GM12878 (cell line): ENCODE results near the gene NELFB. TPM values are rescaled to one million over a fixed set of nuclear protein-coding genes. Genes with fewer than 3 reads are reported as not detected.
A peak's percentile ranks its signal among the peaks of the same experiment; 100 is the strongest.

Experiments
- ATAC-seq: fragments of 200-7000 bp; cut with Tn5 transposase; 3 replicates; pipeline ENCODE4 v1.9.1; 2020; ENCODE audit warnings: mild to moderate bottlenecking, moderate library complexity
- BruUV-seq: library from RNA; stranded (reverse); fragments of 400-500 nt; replicated peaks from 2 replicates; lab custom pipeline; 2021; lab: Mats Ljungman, UMichigan
- CTCF ChIA-PET: fragments of 300-600 bp; sonication (Branson Sonifier 250); formaldehyde crosslinking; extraction: SDS; loops from one replicate; lab custom pipeline; 2021; ENCODE audit warnings: inconsistent platforms; lab: Yijun Ruan, JAX
- POLR2A ChIA-PET: fragments of 350-600 bp; formaldehyde crosslinking; extraction: SDS; loops from one replicate; lab custom pipeline; 2021; ENCODE audit warnings: inconsistent platforms; lab: Charles Lee
- RAD21 ChIA-PET: fragments of 300-600 bp; sonication (Branson Sonifier 250); formaldehyde crosslinking; loops from one replicate; lab custom pipeline; 2023; ENCODE audit warnings: antibody characterized with exemption; ENCODE audit not compliant: unreplicated experiment; lab: Charles Lee
- SMC1A ChIA-PET: fragments of 300-600 bp; sonication (Branson Sonifier 250); formaldehyde crosslinking; loops from one replicate; lab custom pipeline; 2023; ENCODE audit not compliant: unreplicated experiment, uncharacterized antibody; lab: Charles Lee
- DNase-seq: peaks from one replicate; pipeline ENCODE4 v3.0.0-alpha.2; 2011; ENCODE audit warnings: low read depth, low spot score
- FAIRE-seq: peaks from 3 replicates; lab custom pipeline; 2011; peaks lifted over from hg19 to GRCh38; lab: Jason Lieb, UNC
- H2AFZ ChIP-seq: 2 replicates; pipeline ENCODE4 v1.6.0; 2011; ENCODE audit warnings: low read depth, low read length, control low read depth; ENCODE audit not compliant: control insufficient read depth
- H3K27ac ChIP-seq: 2 replicates; pipeline ENCODE4 v1.5.1; 2011; ENCODE audit warnings: control low read depth; ENCODE audit not compliant: control insufficient read depth, insufficient read depth
- H3K27me3 ChIP-seq, 2 experiments: replicated peaks in 1 of 2; 2 replicates each; pipeline versions ENCODE4 v1.6.0 to v1.6.1; 2011; ENCODE audit warnings: low read length in 1 of 2; ENCODE audit not compliant: control insufficient read depth in 2 of 2, insufficient read depth in 2 of 2
- H3K36me3 ChIP-seq, 2 experiments: 2 replicates each; pipeline ENCODE4 v1.5.1; 2011; ENCODE audit warnings: low read length in 1 of 2; ENCODE audit not compliant: control insufficient read depth in 2 of 2, insufficient read depth in 2 of 2
- H3K4me1 ChIP-seq: 2 replicates; pipeline ENCODE4 v1.6.1; 2011; ENCODE audit warnings: mild to moderate bottlenecking, low read length, moderate library complexity, mixed read lengths; ENCODE audit not compliant: control insufficient read depth, insufficient read depth
- H3K4me2 ChIP-seq: 2 replicates; pipeline ENCODE4 v1.6.0; 2011; ENCODE audit warnings: control low read depth; ENCODE audit not compliant: control insufficient read depth, insufficient read depth
- H3K4me3 ChIP-seq: fragments of 200-600 bp; sonication (generic); 2 replicates; pipeline ENCODE4 v1.5.1; 2016
- H3K79me2 ChIP-seq: 2 replicates; pipeline ENCODE4 v1.6.0; 2011; ENCODE audit warnings: low read length; ENCODE audit not compliant: control insufficient read depth, insufficient read depth
- H3K9ac ChIP-seq: 2 replicates; pipeline ENCODE4 v1.8.0; 2011; ENCODE audit warnings: low read length, control low read depth, mixed read lengths; ENCODE audit not compliant: control insufficient read depth, insufficient read depth
- H3K9me3 ChIP-seq: replicated peaks from 3 replicates; pipeline ENCODE4 v1.5.1; 2011; ENCODE audit warnings: mild to moderate bottlenecking, low read length; ENCODE audit not compliant: control insufficient read depth, insufficient read depth
- H4K20me1 ChIP-seq: 2 replicates; pipeline ENCODE4 v1.6.0; 2011; ENCODE audit not compliant: control insufficient read depth, insufficient read depth
- BHLHE40 ChIP-seq, 2 experiments: fragments of 450-650 bp in 1 of 2; IDR thresholded peaks; 2 replicates each; pipeline ENCODE4 v1.6.1; 2011 to 2017; ENCODE audit warnings: low read depth in 2 of 2, borderline replicate concordance in 1 of 2, improper control_type of control experiment in 1 of 2, low read length in 1 of 2, mild to moderate bottlenecking in 1 of 2
- CEBPB ChIP-seq, 2 experiments: fragments of 150-350 bp in 1 of 2; IDR thresholded peaks; 2 replicates each; pipeline ENCODE4 v1.6.1; 2012 to 2014; ENCODE audit warnings: low read depth in 2 of 2, low read length in 2 of 2, borderline replicate concordance in 1 of 2, inconsistent platforms in 1 of 2
- GATAD2B ChIP-seq: fragments of 450-650 bp; conservative IDR thresholded peaks from 2 replicates; pipeline ENCODE4 v1.6.1; 2017; ENCODE audit warnings: low read depth, mild to moderate bottlenecking, moderate library complexity
- IRF4 ChIP-seq: IDR thresholded peaks from 2 replicates; pipeline ENCODE4 v1.6.1; 2011; ENCODE audit warnings: low read depth, low read length
- JUND ChIP-seq: IDR thresholded peaks from 2 replicates; pipeline ENCODE4 v1.6.1; 2012; ENCODE audit warnings: low read depth, mild to moderate bottlenecking, low read length, improper control_type of control experiment, moderate library complexity
- PAX8 ChIP-seq: fragments of 450-650 bp; IDR thresholded peaks from 2 replicates; pipeline ENCODE4 v1.6.1; 2017; ENCODE audit warnings: mild to moderate bottlenecking, moderate library complexity
- SIX5 ChIP-seq: IDR thresholded peaks from 2 replicates; pipeline ENCODE4 v1.6.1; 2011; ENCODE audit warnings: mild to moderate bottlenecking, low read depth, low read length, moderate library complexity; ENCODE audit not compliant: severe bottlenecking
- USF2 ChIP-seq: IDR thresholded peaks from 2 replicates; pipeline ENCODE4 v1.6.1; 2011; ENCODE audit warnings: low read depth, low read length, improper control_type of control experiment, borderline replicate concordance
- WGBS: methylation state at CpG from one replicate; pipeline ENCODE4 v1.1.6; 2016; ENCODE audit warnings: low lambda C conversion rate; ENCODE audit not compliant: insufficient replicate concordance, insufficient coverage; ENCODE audit errors: missing lambda C conversion rate; 5-methylcytosine and 5-hydroxymethylcytosine counted together
- in situ Hi-C: fragments of 300-500 bp; cut with MboI; formaldehyde crosslinking; loops from 9 replicates; pipeline ENCODE4 v1.14.3; 2018; ENCODE audit warnings: mixed read lengths
- intact Hi-C: fragments of 100-400 bp; cut with micrococcal nuclease; formaldehyde crosslinking; loops from one replicate; pipeline ENCODE4 v1.14.2; 2022; ENCODE audit not compliant: unreplicated experiment
- polyA plus RNA-seq, 11 experiments: library from polyadenylated mRNA; depleted of rRNA in 4 of 11; unstranded in 6 of 11; stranded (reverse) in 5 of 11; fragments of >200 nt; fragmentation: Nextera tagmentation in 4 of 11; fragmentation: Illumina TruSeq in 1 of 11; extraction: Ambion mirVana in 4 of 11; extraction: Trizol in 1 of 11; gene quantifications; 1 replicate in 1 of 11; 2 replicates in 10 of 11; pipeline versions ENCODE4 v1.2.1 to v1.2.3, GENCODE V29; 2011 to 2016; ENCODE audit warnings: inconsistent platforms in 2 of 11, missing spikeins in 2 of 11, low read depth in 1 of 11
- total RNA-seq, 4 experiments: library from RNA; depleted of rRNA in 3 of 4; stranded (reverse); fragments of >200 nt in 3 of 4; fragmentation: Illumina TruSeq in 1 of 4; extraction: Trizol in 1 of 4; gene quantifications; 2 replicates each; pipeline versions ENCODE4 v1.2.1 to v1.2.3, GENCODE V29; 2013 to 2021
- TF ChIP-seq, protein P1 (sequence below): IDR thresholded peaks from 2 replicates; pipeline ENCODE4 v1.6.1; 2012; ENCODE audit warnings: improper control_type of control experiment, low read depth, low read length; ENCODE audit not compliant: insufficient replicate concordance

Gene NELFB
- total and polyA plus RNA-seq, 10 of the 15 experiments (the other 5 are each of a cell fraction or from before 2014, with no cell fraction given), result 0.19 to 63.4 (median 30.9) TPM

- intact Hi-C loops, result no loop called here
- no peak overlapping the region for H3K27ac ChIP-seq
- no peak overlapping the region for H3K4me2 ChIP-seq
- TF ChIP-seq GATAD2B, result no peak
- peak; percentile 51 to 66; a peak in 2 of 4 replicates for TF ChIP-seq BHLHE40 (IDR thresholded peaks at IDR 0.05; ENCODE audit: borderline replicate concordance in 1 of 2, low read depth in 2 of 2, low read length in 1 of 2)
- no peak overlapping the region for H3K4me3 ChIP-seq
- SMC1A ChIA-PET, result no interaction called here
- H2AFZ ChIP-seq, result no peak overlapping the region
- peaks cover 6 to 11% of the 10 kb centered on the region in 2 experiments; a peak in 3 of 4 replicates for H3K36me3 ChIP-seq
- CTCF ChIA-PET, result no interaction called here
- no peak overlapping the region for H3K9ac ChIP-seq
- H3K27me3 ChIP-seq, result no peaks in the 10 kb centered on the region
- H3K4me1 ChIP-seq, result peaks cover 37% of the 10 kb centered on the region
- POLR2A ChIA-PET, result interaction anchor here (0.6 kb wide), 1 partner anchor 60 kb away, joined by 3 read pairs; no protein-coding TSS in a partner anchor
- H3K79me2 ChIP-seq, result 0 out of 2 replicates have a peak, but pooled peaks cover 2% of the 10 kb centered on the region
- RAD21 ChIA-PET, result no interaction called here
- in situ Hi-C loops, result no loop called here
- H4K20me1 ChIP-seq, result no peaks in the 10 kb centered on the region
- BruUV-seq, result no TSS peak
- 89% methylated on average over 32 of the region's 32 CpGs for WGBS
- FAIRE-seq (no peak), DNase-seq (no peak), ATAC-seq (no peak)
- no peaks in the 10 kb centered on the region for H3K9me3 ChIP-seq
Measured at GRCh38 chr9:137270929-137271695, 16.0 kb downstream of the NELFB start.

DNA sequence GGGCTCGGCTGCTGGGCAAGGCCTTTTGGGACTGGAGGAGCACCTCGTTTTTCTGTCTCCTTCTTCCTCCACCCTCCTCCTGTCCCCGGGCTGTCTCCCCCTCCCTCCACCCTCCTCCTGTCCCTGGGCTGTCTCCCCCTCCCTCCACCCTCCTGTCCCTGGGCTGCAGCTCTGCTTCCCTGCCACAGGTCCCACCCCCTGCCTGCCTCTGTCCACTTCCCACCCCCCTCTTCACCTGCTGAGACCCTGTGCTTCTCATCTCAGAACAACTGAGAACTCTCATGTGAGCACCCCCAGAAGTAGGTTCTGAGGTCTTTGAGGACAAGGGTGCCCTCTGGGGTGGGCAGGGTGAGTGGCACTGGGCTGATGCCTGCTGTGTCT lies 16.6 kb downstream of the NELFB start:
- no peak overlapping the region for H3K9ac ChIP-seq
- SMC1A ChIA-PET, result no interaction called here
- FAIRE-seq, result no peak
- DNase-seq, result no peak
- no peak overlapping the region for H3K4me2 ChIP-seq
- RAD21 ChIA-PET, result interaction anchor here (0.6 kb wide), 1 partner anchor 17 kb away, joined by 3 read pairs; no protein-coding TSS in a partner anchor
- H3K4me1 ChIP-seq, result peaks cover 43% of the 10 kb centered on the region
- no peaks in the 10 kb centered on the region for H3K9me3 ChIP-seq
- peaks cover 6 to 8% of the 10 kb centered on the region in 2 experiments; a peak in 3 of 4 replicates for H3K36me3 ChIP-seq
- H3K4me3 ChIP-seq, result no peak overlapping the region
- H3K27ac ChIP-seq, result no peak overlapping the region
- POLR2A ChIA-PET, result interaction anchor here (0.6 kb wide), 1 partner anchor 61 kb away, joined by 3 read pairs; no protein-coding TSS in a partner anchor
- ATAC-seq, result no peak
- 33% methylated on average over 3 of the region's 3 CpGs for WGBS
- 0 out of 2 replicates have a peak, but pooled peaks cover 2% of the 10 kb centered on the region for H3K79me2 ChIP-seq
- in situ Hi-C loops (no loop called here), intact Hi-C loops (no loop called here)
- no peak overlapping the region for H2AFZ ChIP-seq
- BruUV-seq, result no TSS peak
- H3K27me3 ChIP-seq, result no peaks in the 10 kb centered on the region
- H4K20me1 ChIP-seq, result no peaks in the 10 kb centered on the region
- CTCF ChIA-PET, result no interaction called here
- TF ChIP-seq JUND (no peak), USF2 (no peak), SIX5 (no peak), CEBPB (IDR thresholded peaks at IDR 0.05; ENCODE audit: borderline replicate concordance in 1 of 2, low read depth in 2 of 2, low read length in 2 of 2) (no peak), IRF4 (no peak), PAX8 (no peak)
- TF ChIP-seq, protein P1, sequence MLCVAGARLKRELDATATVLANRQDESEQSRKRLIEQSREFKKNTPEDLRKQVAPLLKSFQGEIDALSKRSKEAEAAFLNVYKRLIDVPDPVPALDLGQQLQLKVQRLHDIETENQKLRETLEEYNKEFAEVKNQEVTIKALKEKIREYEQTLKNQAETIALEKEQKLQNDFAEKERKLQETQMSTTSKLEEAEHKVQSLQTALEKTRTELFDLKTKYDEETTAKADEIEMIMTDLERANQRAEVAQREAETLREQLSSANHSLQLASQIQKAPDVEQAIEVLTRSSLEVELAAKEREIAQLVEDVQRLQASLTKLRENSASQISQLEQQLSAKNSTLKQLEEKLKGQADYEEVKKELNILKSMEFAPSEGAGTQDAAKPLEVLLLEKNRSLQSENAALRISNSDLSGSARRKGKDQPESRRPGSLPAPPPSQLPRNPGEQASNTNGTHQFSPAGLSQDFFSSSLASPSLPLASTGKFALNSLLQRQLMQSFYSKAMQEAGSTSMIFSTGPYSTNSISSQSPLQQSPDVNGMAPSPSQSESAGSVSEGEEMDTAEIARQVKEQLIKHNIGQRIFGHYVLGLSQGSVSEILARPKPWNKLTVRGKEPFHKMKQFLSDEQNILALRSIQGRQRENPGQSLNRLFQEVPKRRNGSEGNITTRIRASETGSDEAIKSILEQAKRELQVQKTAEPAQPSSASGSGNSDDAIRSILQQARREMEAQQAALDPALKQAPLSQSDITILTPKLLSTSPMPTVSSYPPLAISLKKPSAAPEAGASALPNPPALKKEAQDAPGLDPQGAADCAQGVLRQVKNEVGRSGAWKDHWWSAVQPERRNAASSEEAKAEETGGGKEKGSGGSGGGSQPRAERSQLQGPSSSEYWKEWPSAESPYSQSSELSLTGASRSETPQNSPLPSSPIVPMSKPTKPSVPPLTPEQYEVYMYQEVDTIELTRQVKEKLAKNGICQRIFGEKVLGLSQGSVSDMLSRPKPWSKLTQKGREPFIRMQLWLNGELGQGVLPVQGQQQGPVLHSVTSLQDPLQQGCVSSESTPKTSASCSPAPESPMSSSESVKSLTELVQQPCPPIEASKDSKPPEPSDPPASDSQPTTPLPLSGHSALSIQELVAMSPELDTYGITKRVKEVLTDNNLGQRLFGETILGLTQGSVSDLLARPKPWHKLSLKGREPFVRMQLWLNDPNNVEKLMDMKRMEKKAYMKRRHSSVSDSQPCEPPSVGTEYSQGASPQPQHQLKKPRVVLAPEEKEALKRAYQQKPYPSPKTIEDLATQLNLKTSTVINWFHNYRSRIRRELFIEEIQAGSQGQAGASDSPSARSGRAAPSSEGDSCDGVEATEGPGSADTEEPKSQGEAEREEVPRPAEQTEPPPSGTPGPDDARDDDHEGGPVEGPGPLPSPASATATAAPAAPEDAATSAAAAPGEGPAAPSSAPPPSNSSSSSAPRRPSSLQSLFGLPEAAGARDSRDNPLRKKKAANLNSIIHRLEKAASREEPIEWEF, result no peak
